Ishikawa (cell line): Measurements from ENCODE around the gene ZFX.

ENCODE experiments used
- EP300 ChIP-seq: IDR thresholded peaks from 2 replicates; pipeline ENCODE4 v1.6.1; 2012; ENCODE audit warnings: borderline replicate concordance
- FOXM1 ChIP-seq: IDR thresholded peaks from 2 replicates; pipeline ENCODE4 v1.6.1; 2012; ENCODE audit warnings: low read depth, borderline replicate concordance
- REST ChIP-seq: IDR thresholded peaks from 2 replicates; pipeline ENCODE4 v1.6.1; 2012; ENCODE audit warnings: low read depth, mild to moderate bottlenecking
- TAF1 ChIP-seq: IDR thresholded peaks from 2 replicates; pipeline ENCODE4 v1.6.1; 2012; ENCODE audit warnings: low read depth, mild to moderate bottlenecking
- ZBTB7A ChIP-seq: IDR thresholded peaks from 2 replicates; pipeline ENCODE4 v1.6.1; 2012; ENCODE audit warnings: low read depth

- TF ChIP-seq FOXM1 (no peak), EP300 (no peak), TAF1 (0 out of 2 replicates have a peak, but pooled peaks have one; percentile 48), ZBTB7A (no peak), REST (no peak)
Observed at GRCh38 chrX:24150051-24150790, 692 bp downstream of the ZFX start.
